ENCODE data around the gene EPHA2. TPM values are rescaled to one million over a fixed set of nuclear protein-coding genes. Genes with fewer than 3 reads are reported as not detected.
"Not testable (repeated sequence)": the region's sequence is repeated elsewhere in the genome, so short reads cannot be mapped to it uniquely, and the experiment has no call there.

EPHA2 gene
- total and polyA plus RNA-seq, 4 donors, result 5.4 to 25.9 (median 15.7) TPM

GRCh38 chr1:16110456-16110855 is 45.4 kb downstream of the EPHA2 start:
- no peaks in the 10 kb centered on the region for H3K36me3 ChIP-seq (ENCODE audit: control insufficient read depth in 1 of 2, insufficient read depth in 2 of 2, low read length in 1 of 2)
- H3K4me1 ChIP-seq (ENCODE audit: control insufficient read depth in 1 of 2, insufficient read depth in 2 of 2, low read length in 2 of 2), result no peaks in the 10 kb centered on the region
- DNase-seq (peak in 1 of 2 donors; percentile 34), ATAC-seq (ENCODE audit: low FRiP score) (no peak)
- intact Hi-C loops (cut with DNase I), result no loop called here
- no peaks in the 10 kb centered on the region for H3K27me3 ChIP-seq (ENCODE audit: control insufficient read depth in 1 of 2, insufficient read depth in 2 of 2, low read length in 1 of 2)
- peaks cover 3% of the 10 kb centered on the region for H3K9me3 ChIP-seq (ENCODE audit: control insufficient read depth, low read length)
- H3K4me3 ChIP-seq (ENCODE audit: low read length in 2 of 2), result no peak overlapping the region
- H3K27ac ChIP-seq (ENCODE audit: low read depth in 1 of 2, low read length in 2 of 2), result no peak overlapping the region
- WGBS, 2 donors, result 94% methylated on average over 6 of the region's 6 CpGs

GRCh38 chr1:16109571-16109970 is 46.3 kb downstream of the EPHA2 start:
- no peak for ATAC-seq (ENCODE audit: low FRiP score)
- Histone ChIP-seq H3K27ac (ENCODE audit: low read depth in 1 of 2, low read length in 2 of 2) (no peak overlapping the region), H3K36me3 (ENCODE audit: control insufficient read depth in 1 of 2, insufficient read depth in 2 of 2, low read length in 1 of 2) (no peaks in the 10 kb centered on the region), H3K9me3 (ENCODE audit: control insufficient read depth, low read length) (peaks cover 3% of the 10 kb centered on the region), H3K4me3 (ENCODE audit: low read length in 2 of 2) (no peak overlapping the region), H3K27me3 (ENCODE audit: control insufficient read depth in 1 of 2, insufficient read depth in 2 of 2, low read length in 1 of 2) (no peaks in the 10 kb centered on the region), H3K4me1 (ENCODE audit: control insufficient read depth in 1 of 2, insufficient read depth in 2 of 2, low read length in 2 of 2) (no peaks in the 10 kb centered on the region)
- 97 to 100% methylated on average over 1 of the region's 1 CpG for WGBS, 2 donors
- peak; percentile 16 to 38 for DNase-seq
- intact Hi-C loops (cut with DNase I), result no loop called here

GRCh38 chr1:16107039-16107438 is 48.8 kb downstream of the EPHA2 start:
- H3K4me3 ChIP-seq (ENCODE audit: low read length in 2 of 2); intact Hi-C loops (cut with DNase I); H3K27me3 ChIP-seq (ENCODE audit: control insufficient read depth in 1 of 2, insufficient read depth in 2 of 2, low read length in 1 of 2); H3K4me1 ChIP-seq (ENCODE audit: control insufficient read depth in 1 of 2, insufficient read depth in 2 of 2, low read length in 2 of 2); H3K36me3 ChIP-seq (ENCODE audit: control insufficient read depth in 1 of 2, insufficient read depth in 2 of 2, low read length in 1 of 2); ATAC-seq (ENCODE audit: low FRiP score); H3K9me3 ChIP-seq (ENCODE audit: control insufficient read depth, low read length); H3K27ac ChIP-seq (ENCODE audit: low read depth in 1 of 2, low read length in 2 of 2); DNase-seq: not testable (repeated sequence)
- 56 to 57% methylated on average over 5 of the region's 5 CpGs for WGBS, 2 donors

GRCh38 chr1:16101623-16102022 is 54.2 kb downstream of the EPHA2 start:
- Histone ChIP-seq H3K9me3 (ENCODE audit: control insufficient read depth, low read length) (no peaks in the 10 kb centered on the region), H3K4me3 (ENCODE audit: low read length in 2 of 2) (no peak overlapping the region), H3K27me3 (ENCODE audit: control insufficient read depth in 1 of 2, insufficient read depth in 2 of 2, low read length in 1 of 2) (no peaks in the 10 kb centered on the region), H3K4me1 (ENCODE audit: control insufficient read depth in 1 of 2, insufficient read depth in 2 of 2, low read length in 2 of 2) (no peaks in the 10 kb centered on the region), H3K36me3 (ENCODE audit: control insufficient read depth in 1 of 2, insufficient read depth in 2 of 2, low read length in 1 of 2) (no peaks in the 10 kb centered on the region), H3K27ac (ENCODE audit: low read depth in 1 of 2, low read length in 2 of 2) (no peak overlapping the region)
- intact Hi-C loops (cut with DNase I), result no loop called here
- ATAC-seq (ENCODE audit: low FRiP score) (no peak), DNase-seq (peak; percentile 5 to 48)
- 55 to 72% methylated on average over 9 of the region's 9 CpGs for WGBS, 2 donors

GRCh38 chr1:16099412-16099811 is 56.5 kb downstream of the EPHA2 start:
- no peaks in the 10 kb centered on the region for H3K36me3 ChIP-seq (ENCODE audit: control insufficient read depth in 1 of 2, insufficient read depth in 2 of 2, low read length in 1 of 2)
- no peaks in the 10 kb centered on the region for H3K4me1 ChIP-seq (ENCODE audit: control insufficient read depth in 1 of 2, insufficient read depth in 2 of 2, low read length in 2 of 2)
- H3K9me3 ChIP-seq (ENCODE audit: control insufficient read depth, low read length), result no peaks in the 10 kb centered on the region
- ATAC-seq (ENCODE audit: low FRiP score), result no peak
- H3K27ac ChIP-seq (ENCODE audit: low read depth in 1 of 2, low read length in 2 of 2), result no peak overlapping the region
- intact Hi-C loops (cut with DNase I), result no loop called here
- no peak for DNase-seq
- 95 to 96% methylated on average over 1 of the region's 1 CpG for WGBS, 2 donors
- no peaks in the 10 kb centered on the region for H3K27me3 ChIP-seq (ENCODE audit: control insufficient read depth in 1 of 2, insufficient read depth in 2 of 2, low read length in 1 of 2)
- no peak overlapping the region for H3K4me3 ChIP-seq (ENCODE audit: low read length in 2 of 2)

GRCh38 chr1:16095447-16095846 is 60.4 kb downstream of the EPHA2 start:
- no peak overlapping the region for H3K27ac ChIP-seq (ENCODE audit: low read depth in 1 of 2, low read length in 2 of 2)
- no peaks in the 10 kb centered on the region for H3K27me3 ChIP-seq (ENCODE audit: control insufficient read depth in 1 of 2, insufficient read depth in 2 of 2, low read length in 1 of 2)
- WGBS, 2 donors, result 66 to 68% methylated on average over 9 of the region's 9 CpGs
- intact Hi-C loops (cut with DNase I), result no loop called here
- DNase-seq (peak; percentile 9 to 66), ATAC-seq (ENCODE audit: low FRiP score) (no peak)
- H3K36me3 ChIP-seq (ENCODE audit: control insufficient read depth in 1 of 2, insufficient read depth in 2 of 2, low read length in 1 of 2), result no peaks in the 10 kb centered on the region
- no peak overlapping the region for H3K4me3 ChIP-seq (ENCODE audit: low read length in 2 of 2)
- no peaks in the 10 kb centered on the region for H3K4me1 ChIP-seq (ENCODE audit: control insufficient read depth in 1 of 2, insufficient read depth in 2 of 2, low read length in 2 of 2)
- no peaks in the 10 kb centered on the region for H3K9me3 ChIP-seq (ENCODE audit: control insufficient read depth, low read length)

- DNase-seq, result peak in 1 of 2 donors; percentile 40
- intact Hi-C loops (cut with DNase I), result no loop called here
Observed at GRCh38 chr1:16094453-16095158, 61.3 kb downstream of the EPHA2 start.

GRCh38 chr1:16093611-16094010 is 62.3 kb downstream of the EPHA2 start:
- Histone ChIP-seq H3K36me3 (ENCODE audit: control insufficient read depth in 1 of 2, insufficient read depth in 2 of 2, low read length in 1 of 2) (no peaks in the 10 kb centered on the region), H3K27ac (ENCODE audit: low read depth in 1 of 2, low read length in 2 of 2) (no peak overlapping the region), H3K9me3 (ENCODE audit: control insufficient read depth, low read length) (no peaks in the 10 kb centered on the region), H3K27me3 (ENCODE audit: control insufficient read depth in 1 of 2, insufficient read depth in 2 of 2, low read length in 1 of 2) (no peaks in the 10 kb centered on the region), H3K4me1 (ENCODE audit: control insufficient read depth in 1 of 2, insufficient read depth in 2 of 2, low read length in 2 of 2) (no peaks in the 10 kb centered on the region), H3K4me3 (ENCODE audit: low read length in 2 of 2) (no peak overlapping the region)
- WGBS, 2 donors, result 87 to 88% methylated on average over 9 of the region's 9 CpGs
- intact Hi-C loops (cut with DNase I), result no loop called here
- ATAC-seq (ENCODE audit: low FRiP score) (no peak), DNase-seq (peak in 1 of 2 donors; percentile 51)

More at GRCh38 chr1:16094453-16095158, 61.3 kb downstream of the EPHA2 start:
- Histone ChIP-seq H3K36me3 (ENCODE audit: control insufficient read depth in 1 of 2, insufficient read depth in 2 of 2, low read length in 1 of 2) (no peaks in the 10 kb centered on the region), H3K9me3 (ENCODE audit: control insufficient read depth, low read length) (no peaks in the 10 kb centered on the region), H3K4me3 (ENCODE audit: low read length in 2 of 2) (no peak overlapping the region), H3K27ac (ENCODE audit: low read depth in 1 of 2, low read length in 2 of 2) (no peak overlapping the region), H3K4me1 (ENCODE audit: control insufficient read depth in 1 of 2, insufficient read depth in 2 of 2, low read length in 2 of 2) (no peaks in the 10 kb centered on the region), H3K27me3 (ENCODE audit: control insufficient read depth in 1 of 2, insufficient read depth in 2 of 2, low read length in 1 of 2) (no peaks in the 10 kb centered on the region)
- ATAC-seq (ENCODE audit: low FRiP score), result no peak
- 89 to 91% methylated on average over 21 of the region's 21 CpGs for WGBS, 2 donors

- Histone ChIP-seq H3K36me3 (ENCODE audit: control insufficient read depth in 1 of 2, insufficient read depth in 2 of 2, low read length in 1 of 2) (no peaks in the 10 kb centered on the region), H3K4me3 (ENCODE audit: low read length in 2 of 2) (no peak overlapping the region), H3K27ac (ENCODE audit: low read depth in 1 of 2, low read length in 2 of 2) (no peak overlapping the region), H3K27me3 (ENCODE audit: control insufficient read depth in 1 of 2, insufficient read depth in 2 of 2, low read length in 1 of 2) (no peaks in the 10 kb centered on the region), H3K9me3 (ENCODE audit: control insufficient read depth, low read length) (no peaks in the 10 kb centered on the region), H3K4me1 (ENCODE audit: control insufficient read depth in 1 of 2, insufficient read depth in 2 of 2, low read length in 2 of 2) (no peaks in the 10 kb centered on the region)
- 95 to 99% methylated on average over 9 of the region's 9 CpGs for WGBS, 2 donors
- DNase-seq (peak in 1 of 2 donors; percentile 37), ATAC-seq (ENCODE audit: low FRiP score) (no peak)
- intact Hi-C loops (cut with DNase I), result no loop called here
Observed at GRCh38 chr1:16092923-16093511, 62.9 kb downstream of the EPHA2 start.
